HG02885 (cell line): ENCODE measurements around the gene FAM83G.
"Not testable (repeated sequence)": the region's sequence is repeated elsewhere in the genome, so short reads cannot be mapped to it uniquely, and the experiment has no call there.

ENCODE experiments used
- ATAC-seq: cut with Tn5 transposase; IDR thresholded peaks from one replicate; pipeline ENCODE4 v1.9.1; 2021; ENCODE audit warnings: mild to moderate bottlenecking; ENCODE audit not compliant: unreplicated experiment, poor library complexity

The FAM83G gene

GRCh38 chr17:18957831-18958230 lies 46.7 kb downstream of the FAM83G start:
- no peak for ATAC-seq

- no peak for ATAC-seq
Measured at GRCh38 chr17:18956581-18956980, 48.0 kb downstream of the FAM83G start.

- not testable (repeated sequence) for ATAC-seq
Measured at GRCh38 chr17:18956021-18956420, 48.5 kb downstream of the FAM83G start.

GRCh38 chr17:18955009-18955408 lies 49.6 kb downstream of the FAM83G start:
- ATAC-seq, result no peak

GRCh38 chr17:18954321-18954720 lies 50.2 kb downstream of the FAM83G start:
- ATAC-seq, result no peak

- ATAC-seq, result no peak
Measured at GRCh38 chr17:18953231-18953728, 51.3 kb downstream of the FAM83G start.

- no peak for ATAC-seq
Measured at GRCh38 chr17:18951941-18952842, 52.4 kb downstream of the FAM83G start, which contains the start of gene SLC5A10. Gene SLC5A10, plus strand, starts transcription at chr17:18952165. Its CDS starts 41 bp downstream, at chr17:18952206.

GRCh38 chr17:18950944-18951905 lies 53.3 kb downstream of the FAM83G start:
- no peak for ATAC-seq

GRCh38 chr17:18950346-18950745 lies 54.2 kb downstream of the FAM83G start:
- no peak for ATAC-seq

GRCh38 chr17:18949566-18949965 lies 55.0 kb downstream of the FAM83G start:
- ATAC-seq, result no peak

GRCh38 chr17:18948476-18949006 lies 56.0 kb downstream of the FAM83G start:
- ATAC-seq, result no peak

GRCh38 chr17:18947866-18948265 lies 56.7 kb downstream of the FAM83G start:
- no peak for ATAC-seq

- no peak for ATAC-seq
Measured at GRCh38 chr17:18946536-18946935, 58.0 kb downstream of the FAM83G start.

- no peak for ATAC-seq
Measured at GRCh38 chr17:18944646-18945045, 59.9 kb downstream of the FAM83G start.

GRCh38 chr17:18938692-18939023 lies 65.9 kb downstream of the FAM83G start:
- no peak for ATAC-seq

- no peak for ATAC-seq
Measured at GRCh38 chr17:18937981-18938691, 66.4 kb downstream of the FAM83G start.

GRCh38 chr17:18933102-18934058 lies 71.2 kb downstream of the FAM83G start:
- no peak for ATAC-seq

GRCh38 chr17:18932360-18933055 lies 72.1 kb downstream of the FAM83G start:
- ATAC-seq, result no peak
